Measurements from ENCODE around the gene SLC6A19.
A peak's percentile ranks its signal among the peaks of the same experiment; 100 is the strongest.

SLC6A19 gene

GRCh38 chr5:1166370-1166769 is 35.0 kb upstream of the SLC6A19 start:
- DNase-seq (ENCODE audit: low spot score) = no peak

- DNase-seq (ENCODE audit: low spot score) = no peak
These were observed 34.1 kb upstream of the SLC6A19 start for GRCh38 chr5:1167361-1167727.

- DNase-seq (ENCODE audit: low spot score) = peak; percentile 73
These were observed 33.4 kb upstream of the SLC6A19 start for GRCh38 chr5:1167728-1168709.

- peak; percentile 24 for DNase-seq (ENCODE audit: low spot score)
These were observed 32.6 kb upstream of the SLC6A19 start for GRCh38 chr5:1168796-1169195.

GRCh38 chr5:1169211-1170115 is 31.9 kb upstream of the SLC6A19 start:
- DNase-seq (ENCODE audit: low spot score) = no peak

GRCh38 chr5:1171340-1171941 is 30.0 kb upstream of the SLC6A19 start:
- DNase-seq (ENCODE audit: low spot score) = no peak

- no peak for DNase-seq (ENCODE audit: low spot score)
These were observed 29.3 kb upstream of the SLC6A19 start for GRCh38 chr5:1172007-1172581.

- no peak for DNase-seq (ENCODE audit: low spot score)
These were observed 28.6 kb upstream of the SLC6A19 start for GRCh38 chr5:1172670-1173404.

- DNase-seq (ENCODE audit: low spot score) = no peak
These were observed 27.8 kb upstream of the SLC6A19 start for GRCh38 chr5:1173485-1174070.

GRCh38 chr5:1174122-1174936 is 27.1 kb upstream of the SLC6A19 start:
- peak; percentile 67 for DNase-seq (ENCODE audit: low spot score)

GRCh38 chr5:1175015-1175414 is 26.4 kb upstream of the SLC6A19 start:
- DNase-seq (ENCODE audit: low spot score) = no peak

- DNase-seq (ENCODE audit: low spot score) = no peak
These were observed 25.5 kb upstream of the SLC6A19 start for GRCh38 chr5:1175801-1176472.

- DNase-seq (ENCODE audit: low spot score) = no peak
These were observed 24.7 kb upstream of the SLC6A19 start for GRCh38 chr5:1176473-1177391.

- DNase-seq (ENCODE audit: low spot score) = no peak
These were observed 23.4 kb upstream of the SLC6A19 start for GRCh38 chr5:1177826-1178528.

- DNase-seq (ENCODE audit: low spot score) = no peak
These were observed 22.6 kb upstream of the SLC6A19 start for GRCh38 chr5:1178529-1179382.

- no peak for DNase-seq (ENCODE audit: low spot score)
These were observed 22.0 kb upstream of the SLC6A19 start for GRCh38 chr5:1179383-1179715.

GRCh38 chr5:1180096-1180495 is 21.3 kb upstream of the SLC6A19 start:
- DNase-seq (ENCODE audit: low spot score) = no peak

Measured in kidney tubule cell (primary cell).